Keratinocyte (primary cell): Measurements from ENCODE around the gene BHLHA9. TPM values are rescaled to one million over a fixed set of nuclear protein-coding genes. Genes with fewer than 3 reads are reported as not detected.

ENCODE experiments used
- DNase-seq: peaks from one replicate; pipeline ENCODE4 v3.0.0-alpha.2; 2011; ENCODE audit warnings: low read depth, missing footprints, low spot score
- FAIRE-seq: peaks from 2 replicates; lab custom pipeline; 2011; peaks lifted over from hg19 to GRCh38; lab: Jason Lieb, UNC
- H2AFZ ChIP-seq: 2 replicates; pipeline ENCODE4 v1.6.0; 2012; ENCODE audit warnings: low read length, control low read depth, inconsistent platforms; ENCODE audit not compliant: control insufficient read depth
- H3K27ac ChIP-seq: 2 replicates; pipeline ENCODE4 v1.5.1; 2011; ENCODE audit warnings: low read length; ENCODE audit not compliant: control insufficient read depth, insufficient read depth
- H3K27me3 ChIP-seq: 3 replicates; pipeline ENCODE4 v1.6.0; 2011; ENCODE audit warnings: low read length; ENCODE audit not compliant: control insufficient read depth, insufficient read depth; ENCODE audit errors: extremely low read depth
- H3K36me3 ChIP-seq, 2 experiments: 2 replicates in 1 of 2; 3 replicates in 1 of 2; pipeline ENCODE4 v1.5.1; 2011; ENCODE audit warnings: low read length in 2 of 2, mild to moderate bottlenecking in 1 of 2; ENCODE audit not compliant: control insufficient read depth in 2 of 2, insufficient read depth in 2 of 2; ENCODE audit errors: extremely low read depth in 1 of 2
- H3K4me1 ChIP-seq: 3 replicates; pipeline ENCODE4 v1.5.1; 2011; ENCODE audit warnings: low read length; ENCODE audit not compliant: control insufficient read depth, insufficient read depth; ENCODE audit errors: extremely low read depth
- H3K4me2 ChIP-seq: 3 replicates; pipeline ENCODE4 v1.6.0; 2011; ENCODE audit warnings: low read depth, low read length; ENCODE audit not compliant: control insufficient read depth, insufficient read depth; ENCODE audit errors: extremely low read depth
- H3K4me3 ChIP-seq, 3 experiments: fragments of 200-600 bp in 1 of 3; sonication (generic) in 1 of 3; 2 replicates in 2 of 3; 3 replicates in 1 of 3; pipeline ENCODE4 v1.5.1; 2011 to 2016; ENCODE audit warnings: low read length in 3 of 3, mild to moderate bottlenecking in 3 of 3, control low read depth in 2 of 3, inconsistent platforms in 1 of 3, low read depth in 1 of 3, mixed read lengths in 1 of 3, mixed run types in 1 of 3, moderate library complexity in 1 of 3; ENCODE audit not compliant: control insufficient read depth in 2 of 3, insufficient read depth in 2 of 3; ENCODE audit errors: extremely low read depth in 1 of 3
- H3K79me2 ChIP-seq: 2 replicates; pipeline ENCODE4 v1.6.0; 2012; ENCODE audit warnings: low read length; ENCODE audit not compliant: control insufficient read depth, insufficient read depth
- H3K9ac ChIP-seq: 3 replicates; pipeline ENCODE4 v1.6.0; 2011; ENCODE audit warnings: low read length; ENCODE audit not compliant: control insufficient read depth, insufficient read depth; ENCODE audit errors: extremely low read depth
- H3K9me1 ChIP-seq: 3 replicates; pipeline ENCODE4 v1.6.0; 2011; ENCODE audit warnings: low read length; ENCODE audit not compliant: control insufficient read depth, insufficient read depth; ENCODE audit errors: extremely low read depth
- H3K9me3 ChIP-seq: 2 replicates; pipeline ENCODE4 v1.5.1; 2012; ENCODE audit warnings: low read depth, low read length; ENCODE audit not compliant: control insufficient read depth
- H4K20me1 ChIP-seq: 3 replicates; pipeline ENCODE4 v1.6.0; 2011; ENCODE audit warnings: low read length; ENCODE audit not compliant: control insufficient read depth, insufficient read depth; ENCODE audit errors: extremely low read depth
- EZH2 ChIP-seq: IDR thresholded peaks from one replicate; pipeline ENCODE4 v1.6.1; 2012; ENCODE audit warnings: inconsistent platforms, mild to moderate bottlenecking, low read length, moderate library complexity
- dilution Hi-C: fragments of 300-500 bp; cut with MboI; formaldehyde crosslinking; loops from one replicate; pipeline ENCODE4 v1.7.0; 2020; ENCODE audit warnings: low sequenced_read_pairs; ENCODE audit not compliant: extremely low pct_ligation_motif_present
- polyA plus RNA-seq, 5 experiments: library from polyadenylated mRNA; depleted of rRNA in 3 of 5; stranded (reverse) in 3 of 5; stranded (forward) in 1 of 5; unstranded in 1 of 5; fragments of >200 nt; gene quantifications; 1 replicate in 1 of 5; 2 replicates in 3 of 5; 3 replicates in 1 of 5; pipeline versions ENCODE4 v1.2.1 to v1.2.3, GENCODE V29; 2011 to 2012; ENCODE audit warnings: missing spikeins in 2 of 5, low read depth in 1 of 5, low replicate concordance in 1 of 5
- TF ChIP-seq, protein P1 (sequence below), 3 experiments: IDR thresholded peaks in 1 of 3; conservative IDR thresholded peaks in 1 of 3; optimal IDR thresholded peaks in 1 of 3; 2 replicates in 2 of 3; 3 replicates in 1 of 3; pipeline versions ENCODE3 to v1.5.1; 2011; ENCODE audit warnings: low read length in 3 of 3, mild to moderate bottlenecking in 3 of 3, moderate library complexity in 2 of 3, control low read depth in 1 of 3, inconsistent platforms in 1 of 3; ENCODE audit not compliant: insufficient read depth in 2 of 3; ENCODE audit errors: extremely low read depth in 1 of 3

Gene BHLHA9
- polyA plus RNA-seq, 1 donor (not counting 4 experiments of a cell fraction or from before 2014, with no cell fraction given): not detected

DNA sequence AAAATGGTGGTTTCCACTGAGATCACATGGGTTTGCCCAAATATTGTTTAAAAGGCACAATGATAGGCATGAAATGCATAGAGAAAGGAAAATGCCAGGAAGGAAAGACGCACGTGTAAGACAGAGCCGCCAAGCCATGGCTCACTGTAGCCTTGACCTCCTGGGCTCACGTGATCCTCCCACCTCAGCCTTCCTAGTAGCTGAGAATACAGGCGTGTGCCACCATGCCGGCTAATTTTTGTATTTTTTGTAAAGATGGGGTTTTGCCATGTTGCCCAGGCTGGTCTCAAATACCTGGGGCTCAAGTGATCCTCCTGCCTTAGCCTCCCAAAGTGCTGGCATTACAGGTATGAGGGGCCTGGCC, 4.0 kb downstream of the BHLHA9 start:
- FAIRE-seq: no peak
- TF ChIP-seq, protein P1, sequence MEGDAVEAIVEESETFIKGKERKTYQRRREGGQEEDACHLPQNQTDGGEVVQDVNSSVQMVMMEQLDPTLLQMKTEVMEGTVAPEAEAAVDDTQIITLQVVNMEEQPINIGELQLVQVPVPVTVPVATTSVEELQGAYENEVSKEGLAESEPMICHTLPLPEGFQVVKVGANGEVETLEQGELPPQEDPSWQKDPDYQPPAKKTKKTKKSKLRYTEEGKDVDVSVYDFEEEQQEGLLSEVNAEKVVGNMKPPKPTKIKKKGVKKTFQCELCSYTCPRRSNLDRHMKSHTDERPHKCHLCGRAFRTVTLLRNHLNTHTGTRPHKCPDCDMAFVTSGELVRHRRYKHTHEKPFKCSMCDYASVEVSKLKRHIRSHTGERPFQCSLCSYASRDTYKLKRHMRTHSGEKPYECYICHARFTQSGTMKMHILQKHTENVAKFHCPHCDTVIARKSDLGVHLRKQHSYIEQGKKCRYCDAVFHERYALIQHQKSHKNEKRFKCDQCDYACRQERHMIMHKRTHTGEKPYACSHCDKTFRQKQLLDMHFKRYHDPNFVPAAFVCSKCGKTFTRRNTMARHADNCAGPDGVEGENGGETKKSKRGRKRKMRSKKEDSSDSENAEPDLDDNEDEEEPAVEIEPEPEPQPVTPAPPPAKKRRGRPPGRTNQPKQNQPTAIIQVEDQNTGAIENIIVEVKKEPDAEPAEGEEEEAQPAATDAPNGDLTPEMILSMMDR (optimal IDR thresholded peaks at IDR 0.05 in 1 of 3, IDR thresholded peaks at IDR 0.05 in 1 of 3, conservative IDR thresholded peaks at IDR 0.05 in 1 of 3; ENCODE audit: extremely low read depth in 1 of 3, insufficient read depth in 2 of 3, low read length in 3 of 3): no peak
- TF ChIP-seq EZH2: no peak
- Histone ChIP-seq H3K27ac (no peak overlapping the region), H3K9me1 (no peaks in the 10 kb centered on the region), H4K20me1 (no peaks in the 10 kb centered on the region), H3K9me3 (no peaks in the 10 kb centered on the region), H3K4me2 (no peak overlapping the region), H3K4me3 (no peak overlapping the region), H3K9ac (no peak overlapping the region), H3K27me3 (peaks cover 39% of the 10 kb centered on the region), H2AFZ (no peak overlapping the region), H3K79me2 (no peaks in the 10 kb centered on the region), H3K4me1 (no peaks in the 10 kb centered on the region), H3K36me3 (no peaks in the 10 kb centered on the region)
- DNase-seq: no peak
- dilution Hi-C loops: no loop called here

DNA sequence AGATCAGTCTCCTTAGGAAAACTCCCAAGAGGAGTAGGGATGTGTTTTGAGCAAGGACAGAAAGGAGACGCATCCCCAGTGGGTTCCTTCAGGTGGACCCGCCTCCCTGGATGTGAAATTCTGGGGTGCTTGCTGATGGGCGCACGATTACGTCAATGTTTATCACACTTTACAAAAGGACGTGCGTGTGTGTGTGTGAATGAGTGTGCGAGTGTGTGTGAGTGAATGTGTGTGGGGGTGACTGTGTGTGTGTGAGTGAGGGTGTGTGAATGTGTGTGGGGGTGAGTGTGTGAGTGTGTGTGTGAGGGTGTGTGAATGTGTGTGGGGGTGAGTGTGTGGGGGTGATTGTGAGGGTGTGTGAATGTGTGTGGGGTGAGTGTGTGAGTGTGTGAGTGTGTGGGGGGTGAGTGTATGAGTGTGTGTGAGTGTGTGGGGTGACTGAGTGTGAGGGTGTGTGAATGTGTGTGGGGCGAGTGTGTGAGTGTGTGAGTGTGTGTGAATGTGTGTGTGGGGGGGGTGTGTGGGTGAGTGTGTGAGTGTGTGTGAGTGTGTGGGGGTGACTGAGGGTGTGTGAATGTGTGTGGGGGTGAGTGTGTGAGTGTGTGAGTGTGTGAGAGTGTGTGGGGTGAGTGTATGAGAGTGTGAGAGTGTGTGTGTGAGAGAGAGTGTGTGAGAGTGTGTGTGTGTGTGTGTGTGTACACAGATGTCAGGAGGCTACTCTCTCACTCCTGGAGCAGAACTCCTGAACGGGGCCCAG, 5.1 kb downstream of the BHLHA9 start:
- Histone ChIP-seq H2AFZ (no peak overlapping the region), H3K4me1 (no peaks in the 10 kb centered on the region), H3K36me3 (no peaks in the 10 kb centered on the region), H3K4me3 (no peak overlapping the region), H4K20me1 (no peaks in the 10 kb centered on the region), H3K79me2 (no peaks in the 10 kb centered on the region), H3K9me1 (no peaks in the 10 kb centered on the region), H3K9me3 (no peaks in the 10 kb centered on the region), H3K4me2 (no peak overlapping the region), H3K27me3 (peaks cover 42% of the 10 kb centered on the region), H3K9ac (no peak overlapping the region), H3K27ac (no peak overlapping the region)
- DNase-seq: no peak
- dilution Hi-C loops: no loop called here
- TF ChIP-seq EZH2: no peak
- TF ChIP-seq, protein P1 (optimal IDR thresholded peaks at IDR 0.05 in 1 of 3, IDR thresholded peaks at IDR 0.05 in 1 of 3, conservative IDR thresholded peaks at IDR 0.05 in 1 of 3; ENCODE audit: extremely low read depth in 1 of 3, insufficient read depth in 2 of 3, low read length in 3 of 3): no peak
- peak; percentile 9 for FAIRE-seq
